ENCODE measurements around the gene MMP24OS.

The MMP24OS gene

GRCh38 chr20:35291654-35292503 is 14.0 kb upstream of the MMP24OS start, which contains the start of gene FAM83C:
Gene FAM83C, minus strand, starts transcription at chr20:35292425. Its CDS starts 121 bp downstream, at chr20:35292304.
- no peak for DNase-seq (ENCODE audit: low read depth in 2 of 2)

- DNase-seq (ENCODE audit: low read depth in 2 of 2): no peak
Measured at GRCh38 chr20:35290887-35291417, 13.0 kb upstream of the MMP24OS start.

GRCh38 chr20:35290186-35290886 is 12.4 kb upstream of the MMP24OS start:
- no peak for DNase-seq (ENCODE audit: low read depth in 2 of 2)

GRCh38 chr20:35288325-35289060 is 10.6 kb upstream of the MMP24OS start:
- no peak for DNase-seq (ENCODE audit: low read depth in 2 of 2)

GRCh38 chr20:35287509-35288324 is 9.8 kb upstream of the MMP24OS start:
- DNase-seq (ENCODE audit: low read depth in 2 of 2): no peak

- no peak for DNase-seq (ENCODE audit: low read depth in 2 of 2)
Measured at GRCh38 chr20:35286899-35287508, 9.1 kb upstream of the MMP24OS start.

GRCh38 chr20:35286077-35286898 is 8.4 kb upstream of the MMP24OS start:
- DNase-seq (ENCODE audit: low read depth in 2 of 2): no peak

GRCh38 chr20:35285806-35286076 is 7.8 kb upstream of the MMP24OS start:
- no peak for DNase-seq (ENCODE audit: low read depth in 2 of 2)

GRCh38 chr20:35284992-35285805 is 7.3 kb upstream of the MMP24OS start:
- DNase-seq (ENCODE audit: low read depth in 2 of 2): no peak

- peak; percentile 42 to 71 for DNase-seq (ENCODE audit: low read depth in 2 of 2)
Measured at GRCh38 chr20:35284267-35284991, 6.5 kb upstream of the MMP24OS start, which contains the start of gene EIF6. Gene EIF6, minus strand, starts transcription at chr20:35284772. Its CDS starts 285 bp downstream, at chr20:35284487.

- DNase-seq (ENCODE audit: low read depth in 2 of 2): peak in 1 of 2 donors; percentile 21
Measured at GRCh38 chr20:35283441-35284266, 5.7 kb upstream of the MMP24OS start.

- DNase-seq (ENCODE audit: low read depth in 2 of 2): no peak
Measured at GRCh38 chr20:35281506-35282101, 3.7 kb upstream of the MMP24OS start.

GRCh38 chr20:35280523-35280922 is 2.6 kb upstream of the MMP24OS start:
- DNase-seq (ENCODE audit: low read depth in 2 of 2): no peak

- no peak for DNase-seq (ENCODE audit: low read depth in 2 of 2)
Measured at GRCh38 chr20:35279533-35280174, 1.7 kb upstream of the MMP24OS start.

GRCh38 chr20:35279040-35279439 is 1.1 kb upstream of the MMP24OS start:
- DNase-seq (ENCODE audit: low read depth in 2 of 2): no peak

- no peak for DNase-seq (ENCODE audit: low read depth in 2 of 2)
Measured at GRCh38 chr20:35277127-35277526, 795 bp downstream of the MMP24OS start.

- DNase-seq (ENCODE audit: low read depth in 2 of 2): no peak
Measured at GRCh38 chr20:35276408-35276807, 1.5 kb downstream of the MMP24OS start.

Measured in stimulated activated CD4-positive, alpha-beta T cell treated with anti-CD3 and anti-CD28 coated beads, Interleukin-1b, Interleukin-23, amount 100 ng/mL, for 4 hours (primary cell).